HG03159 (cell line): Measurements from ENCODE around the gene PRKCE.
A peak's percentile ranks its signal among the peaks of the same experiment; 100 is the strongest.

Experiments
- ATAC-seq: cut with Tn5 transposase; IDR thresholded peaks from one replicate; pipeline ENCODE4 v1.9.1; 2021; ENCODE audit warnings: mild to moderate bottlenecking, moderate library complexity; ENCODE audit not compliant: unreplicated experiment

Gene PRKCE

GRCh38 chr2:45651415-45652089 lies at the start of gene PRKCE:
Gene PRKCE, plus strand, starts transcription at chr2:45651675.
- ATAC-seq, result peak; percentile 17

- no peak for ATAC-seq
These were observed 48.9 kb upstream of the PRKCE start for GRCh38 chr2:45602624-45603023.

- ATAC-seq, result no peak
These were observed 46.4 kb upstream of the PRKCE start for GRCh38 chr2:45605116-45605515.

- no peak for ATAC-seq
These were observed 44.7 kb upstream of the PRKCE start for GRCh38 chr2:45606796-45607195.

GRCh38 chr2:45607701-45608100 lies 43.8 kb upstream of the PRKCE start:
- ATAC-seq, result no peak

GRCh38 chr2:45610281-45611019 lies 41.0 kb upstream of the PRKCE start:
- peak; percentile 35 for ATAC-seq

GRCh38 chr2:45611020-45611859 lies 40.2 kb upstream of the PRKCE start, which contains the start of gene SRBD1:
Gene SRBD1, minus strand, starts transcription at chr2:45611267. Its CDS starts 5,826 bp downstream, at chr2:45605441.
- ATAC-seq, result peak; percentile 93

- no peak for ATAC-seq
These were observed 39.2 kb upstream of the PRKCE start for GRCh38 chr2:45612285-45612684.

GRCh38 chr2:45612731-45613130 lies 38.7 kb upstream of the PRKCE start:
- no peak for ATAC-seq

- no peak for ATAC-seq
These were observed 37.1 kb upstream of the PRKCE start for GRCh38 chr2:45614330-45614729.

GRCh38 chr2:45614871-45615415 lies 36.5 kb upstream of the PRKCE start:
- no peak for ATAC-seq

- ATAC-seq, result no peak
These were observed 34.6 kb upstream of the PRKCE start for GRCh38 chr2:45616658-45617411.

GRCh38 chr2:45617496-45617895 lies 34.0 kb upstream of the PRKCE start:
- no peak for ATAC-seq

GRCh38 chr2:45622336-45623075 lies 29.0 kb upstream of the PRKCE start:
- no peak for ATAC-seq

GRCh38 chr2:45623098-45623497 lies 28.4 kb upstream of the PRKCE start:
- ATAC-seq, result no peak

GRCh38 chr2:45625824-45626223 lies 25.7 kb upstream of the PRKCE start:
- ATAC-seq, result no peak

- ATAC-seq, result no peak
These were observed 24.9 kb upstream of the PRKCE start for GRCh38 chr2:45626387-45627221.

- no peak for ATAC-seq
These were observed 23.6 kb upstream of the PRKCE start for GRCh38 chr2:45627911-45628310.

GRCh38 chr2:45629971-45630370 lies 21.5 kb upstream of the PRKCE start:
- no peak for ATAC-seq
